ENCODE results near the gene PRKN.

PRKN gene

GRCh38 chr6:161884782-161885181, 842.8 kb downstream of the PRKN start:
- H3K36me3 ChIP-seq (ENCODE audit: control insufficient read depth in 2 of 2, insufficient read depth in 1 of 2, low read length in 2 of 2): no peaks in the 10 kb centered on the region
- H3K9me3 ChIP-seq (ENCODE audit: control insufficient read depth, insufficient read depth, low read depth, low read length): no peaks in the 10 kb centered on the region
- CTCF ChIA-PET: no interaction called here
- H3K4me3 ChIP-seq (ENCODE audit: low read depth, low read length): no peak overlapping the region
- H3K27ac ChIP-seq (ENCODE audit: extremely low read depth, low read depth, low read length): no peak overlapping the region
- TF ChIP-seq REST (tag by site-specific recombination; IDR thresholded peaks at IDR 0.05) (no peak), ZNF776 (tag by site-specific recombination; IDR thresholded peaks at IDR 0.05; ENCODE audit: borderline replicate concordance) (no peak), ZNF175 (tag by site-specific recombination; IDR thresholded peaks at IDR 0.05) (no peak), ZBTB1 (tag by site-specific recombination; IDR thresholded peaks at IDR 0.05) (no peak), PBX3 (CRISPR knock-in tag; IDR thresholded peaks at IDR 0.05) (no peak), GLIS1 (tag by site-specific recombination; IDR thresholded peaks at IDR 0.05) (no peak), ZNF658 (tag by site-specific recombination; IDR thresholded peaks at IDR 0.05) (no peak), ZBTB48 (tag by site-specific recombination; IDR thresholded peaks at IDR 0.05) (no peak), ZNF324 (tag by site-specific recombination; IDR thresholded peaks at IDR 0.05) (no peak), ZNF354C (tag by site-specific recombination; IDR thresholded peaks at IDR 0.05; ENCODE audit: borderline replicate concordance, low read depth) (no peak), ZBTB20 (tag by site-specific recombination; IDR thresholded peaks at IDR 0.05) (no peak)
- POLR2A ChIA-PET: no interaction called here
- no peaks in the 10 kb centered on the region for H3K4me1 ChIP-seq (ENCODE audit: control insufficient read depth, insufficient read depth, low read length)

- no peak overlapping the region for H3K27ac ChIP-seq (ENCODE audit: extremely low read depth, low read depth, low read length)
- ChIA-PET CTCF (no interaction called here), POLR2A (no interaction called here)
- no peaks in the 10 kb centered on the region for H3K9me3 ChIP-seq (ENCODE audit: control insufficient read depth, insufficient read depth, low read depth, low read length)
- no peaks in the 10 kb centered on the region for H3K4me1 ChIP-seq (ENCODE audit: control insufficient read depth, insufficient read depth, low read length)
- TF ChIP-seq TRIM28 (IDR thresholded peaks at IDR 0.05; ENCODE audit: borderline replicate concordance, low read length) (peak; percentile 29; the same call in 1 of the 2 replicates), EGR2 (tag by site-specific recombination; IDR thresholded peaks at IDR 0.05; ENCODE audit: low read depth) (0 out of 2 replicates have a peak, but pooled peaks have one; percentile 19), ZNF169 (tag by site-specific recombination; IDR thresholded peaks at IDR 0.05) (no peak), ZNF549 (tag by site-specific recombination; IDR thresholded peaks at IDR 0.05) (no peak)
- H3K4me3 ChIP-seq (ENCODE audit: low read depth, low read length): no peak overlapping the region
- no peaks in the 10 kb centered on the region for H3K36me3 ChIP-seq (ENCODE audit: control insufficient read depth in 2 of 2, insufficient read depth in 1 of 2, low read length in 2 of 2)
Observed at GRCh38 chr6:161882196-161882765, 845.3 kb downstream of the PRKN start.

- TF ChIP-seq HOXD13 (CRISPR knock-in tag; IDR thresholded peaks at IDR 0.05; ENCODE audit: borderline replicate concordance): no peak
- ChIA-PET CTCF (no interaction called here), POLR2A (no interaction called here)
Observed at GRCh38 chr6:161880056-161880455, 847.5 kb downstream of the PRKN start.

More at GRCh38 chr6:161880056-161880455, 847.5 kb downstream of the PRKN start:
- Histone ChIP-seq H3K36me3 (ENCODE audit: control insufficient read depth in 2 of 2, insufficient read depth in 1 of 2, low read length in 2 of 2) (no peaks in the 10 kb centered on the region), H3K4me3 (ENCODE audit: low read depth, low read length) (no peak overlapping the region), H3K27ac (ENCODE audit: extremely low read depth, low read depth, low read length) (no peak overlapping the region), H3K9me3 (ENCODE audit: control insufficient read depth, insufficient read depth, low read depth, low read length) (no peaks in the 10 kb centered on the region), H3K4me1 (ENCODE audit: control insufficient read depth, insufficient read depth, low read length) (no peaks in the 10 kb centered on the region)
